Stomach (tissue), 9 donors: ENCODE data around the gene DHPS. TPM values are rescaled to one million over a fixed set of nuclear protein-coding genes. Genes with fewer than 3 reads are reported as not detected.

Source experiments
- DNase-seq, 2 donors: peaks; one replicate each; pipeline versions ENCODE4 v3.0.0 to v3.0.0-alpha.2; 2013 to 2019
- H3K27ac ChIP-seq, 5 donors: fragments of 200-600 bp in 4 of 5; sonication (generic) in 4 of 5; one replicate each; pipeline ENCODE4 v1.5.1; 2013 to 2019; ENCODE audit warnings: mild to moderate bottlenecking in 1 of 5, moderate library complexity in 1 of 5
- H3K27me3 ChIP-seq, 3 donors: fragments of 200-600 bp; sonication (generic); one replicate each; pipeline ENCODE4 v1.5.1; 2017 to 2019; ENCODE audit warnings: mixed run types in 1 of 3
- H3K36me3 ChIP-seq, 4 donors: fragments of 200-600 bp; sonication (generic); 1 replicate in 3 of 4; 2 replicates in 1 of 4; pipeline ENCODE4 v1.5.1; 2016 to 2019
- H3K4me1 ChIP-seq, 4 donors: fragments of 200-600 bp; sonication (generic); one replicate each; pipeline ENCODE4 v1.5.1; 2016 to 2019
- H3K4me3 ChIP-seq, 4 donors: fragments of 200-600 bp; sonication (generic) in 3 of 4; one replicate each; pipeline ENCODE4 v1.5.1; 2016 to 2019; ENCODE audit warnings: mild to moderate bottlenecking in 1 of 4
- H3K9me3 ChIP-seq, 4 donors: fragments of 200-600 bp; sonication (generic); one replicate each; pipeline ENCODE4 v1.5.1; 2016 to 2019
- CTCF ChIP-seq, 7 experiments: fragments of 450-650 bp in 4 of 7; fragments of 200-600 bp in 3 of 7; sonication (generic) in 3 of 7; IDR thresholded peaks; one replicate each; pipeline ENCODE4 v1.5.1; 2016 to 2019; ENCODE audit warnings: antibody characterized with exemption in 7 of 7, control low read depth in 2 of 7, mild to moderate bottlenecking in 1 of 7
- EP300 ChIP-seq: sonication (generic); formaldehyde crosslinking; IDR thresholded peaks from one replicate; pipeline ENCODE4 v1.6.1; 2017; ENCODE audit warnings: antibody characterized with exemption
- POLR2A ChIP-seq, 4 donors: fragments of 450-650 bp; IDR thresholded peaks; one replicate each; pipeline ENCODE4 v1.6.1; 2016; ENCODE audit warnings: antibody characterized with exemption in 4 of 4, control low read depth in 2 of 4, mild to moderate bottlenecking in 1 of 4, moderate library complexity in 1 of 4
- POLR2AphosphoS5 ChIP-seq, 3 donors: sonication (generic); formaldehyde crosslinking; IDR thresholded peaks; one replicate each; pipeline ENCODE4 v1.6.1; 2016; ENCODE audit warnings: antibody characterized with exemption in 3 of 3
- WGBS, 5 donors: extraction: QIAGEN DNeasy Blood & Tissue Kit in 3 of 5; methylation state at CpG; one replicate each; pipeline versions ENCODE4 v1.1.5 to v1.1.7; 2013 to 2018; 5-methylcytosine and 5-hydroxymethylcytosine counted together
- intact Hi-C: fragments of 100-400 bp; cut with DNase I; formaldehyde crosslinking; loops from one replicate; pipeline ENCODE4 v1.15.1; 2023; ENCODE audit warnings: low total_unique reads
- polyA plus RNA-seq, 3 donors: library from polyadenylated mRNA; stranded (reverse); fragments of 200-250 nt; gene quantifications; one replicate each; pipeline ENCODE4 v1.2.3, GENCODE V29; 2013
- total RNA-seq, 5 donors: library from RNA; depleted of rRNA; stranded (reverse); fragments of >200 nt; gene quantifications; one replicate each; pipeline versions ENCODE4 v1.1.0 to v1.2.3, GENCODE V29; 2014 to 2016
- donor health status: healthy with polysubstance abuse.
- donor health status: Bipolar disorder and iron deficiency.
- donor health status: healthy.

DHPS gene
- total and polyA plus RNA-seq, 8 donors, result 51.7 to 287 (median 75.5) TPM

GRCh38 chr19:12676384-12676792, 5.3 kb downstream of the DHPS start:
- peak; percentile 85 to 91 for DNase-seq
- Histone ChIP-seq H3K4me3 (no peak overlapping the region), H3K9me3 (no peaks in the 10 kb centered on the region), H3K27ac (no peak overlapping the region), H3K27me3 (no peaks in the 10 kb centered on the region), H3K4me1 (peaks cover 8 to 49% (median 33%) of the 10 kb centered on the region in 4 donors), H3K36me3 (peaks cover 65 to 90% (median 81%) of the 10 kb centered on the region in 4 donors)
- intact Hi-C loops, result loop anchor here (10.0 kb wide), 1 partner anchor 112 kb away; no protein-coding TSS in a partner anchor
- TF ChIP-seq POLR2A (IDR thresholded peaks at IDR 0.05) (no peak), CTCF (IDR thresholded peaks at IDR 0.05) (peak in 5 of 7 experiments; percentile 72 to 92 (median 85)), POLR2AphosphoS5 (IDR thresholded peaks at IDR 0.05) (peak in 1 of 3 donors; percentile 48)
- whole genome bisulfite sequencing, 5 donors, result 5 to 25% (median 10%) methylated on average over 3 to 4 of the region's 4 CpGs

GRCh38 chr19:12675940-12676339, 5.7 kb downstream of the DHPS start:
- H3K36me3 ChIP-seq, result peaks cover 65 to 90% (median 81%) of the 10 kb centered on the region in 4 donors

GRCh38 chr19:12675399-12675798, 6.3 kb downstream of the DHPS start:
- intact Hi-C loops, result loop anchor here (10.0 kb wide), 1 partner anchor 111 kb away; no protein-coding TSS in a partner anchor
- H3K36me3 ChIP-seq, result peaks cover 65 to 89% (median 81%) of the 10 kb centered on the region in 4 donors
- no peak overlapping the region for H3K27ac ChIP-seq
- no peak for DNase-seq
- H3K9me3 ChIP-seq, result no peaks in the 10 kb centered on the region
- no peaks in the 10 kb centered on the region for H3K27me3 ChIP-seq
- TF ChIP-seq CTCF (IDR thresholded peaks at IDR 0.05), result no peak
- TF ChIP-seq POLR2A (IDR thresholded peaks at IDR 0.05), result no peak
- no peak for TF ChIP-seq POLR2AphosphoS5 (IDR thresholded peaks at IDR 0.05)
- TF ChIP-seq EP300, result no peak
- no peak overlapping the region for H3K4me3 ChIP-seq
- peaks cover 7 to 52% (median 31%) of the 10 kb centered on the region in 4 donors for H3K4me1 ChIP-seq
- WGBS, 5 donors, result 86 to 96% (median 93%) methylated on average over 5 to 10 of the region's 10 CpGs

More at GRCh38 chr19:12675940-12676339, 5.7 kb downstream of the DHPS start:
- no peaks in the 10 kb centered on the region for H3K27me3 ChIP-seq
- H3K4me1 ChIP-seq, result peaks cover 7 to 52% (median 31%) of the 10 kb centered on the region in 4 donors
- 83 to 91% (median 84%) methylated on average over 15 of the region's 15 CpGs for WGBS, 5 donors
- intact Hi-C loops, result loop anchor here (10.0 kb wide), 1 partner anchor 111 kb away; no protein-coding TSS in a partner anchor
- no peak for TF ChIP-seq CTCF (IDR thresholded peaks at IDR 0.05)
- no peak for TF ChIP-seq POLR2A (IDR thresholded peaks at IDR 0.05)
- no peak for TF ChIP-seq POLR2AphosphoS5 (IDR thresholded peaks at IDR 0.05)
- TF ChIP-seq EP300, result no peak
- H3K9me3 ChIP-seq, result no peaks in the 10 kb centered on the region
- DNase-seq, result no peak
- H3K4me3 ChIP-seq, result no peak overlapping the region
- no peak overlapping the region for H3K27ac ChIP-seq

GRCh38 chr19:12672744-12673143, 8.9 kb downstream of the DHPS start:
- intact Hi-C loops, result loop anchor here (10.0 kb wide), 1 partner anchor 108 kb away; no protein-coding TSS in a partner anchor
- WGBS, 5 donors, result 73 to 91% (median 86%) methylated on average over 9 to 10 of the region's 10 CpGs
- no peak for DNase-seq

More at GRCh38 chr19:12672744-12673143, 8.9 kb downstream of the DHPS start:
- H3K4me3 ChIP-seq, result no peak overlapping the region
- no peak for TF ChIP-seq EP300
- TF ChIP-seq POLR2AphosphoS5 (IDR thresholded peaks at IDR 0.05), result no peak
- TF ChIP-seq CTCF (IDR thresholded peaks at IDR 0.05), result no peak
- TF ChIP-seq POLR2A (IDR thresholded peaks at IDR 0.05), result no peak
- H3K27me3 ChIP-seq, result no peaks in the 10 kb centered on the region
- H3K4me1 ChIP-seq, result peaks cover 19 to 58% (median 41%) of the 10 kb centered on the region in 4 donors
- H3K27ac ChIP-seq, result no peak overlapping the region
- peaks cover 45 to 63% (median 61%) of the 10 kb centered on the region in 4 donors for H3K36me3 ChIP-seq
- H3K9me3 ChIP-seq, result no peaks in the 10 kb centered on the region
